Measurements from ENCODE around the gene ZNF22. TPM values are rescaled to one million over a fixed set of nuclear protein-coding genes. Genes with fewer than 3 reads are reported as not detected.

Gene ZNF22
- polyA plus RNA-seq, 1 donor (not counting 4 experiments of a cell fraction or from before 2014, with no cell fraction given), result 9.4 TPM

GRCh38 chr10:45005284-45005683 lies 4.6 kb downstream of the ZNF22 start:
- H3K9me1 ChIP-seq (ENCODE audit: control insufficient read depth, extremely low read depth, insufficient read depth, low read length), result no peaks in the 10 kb centered on the region
- dilution Hi-C loops (cut with MboI; ENCODE audit: extremely low pct_ligation_motif_present, low sequenced_read_pairs), result loop anchor here (25.0 kb wide), 1 partner anchor 232 kb away; no protein-coding TSS in a partner anchor
- no peak overlapping the region for H3K9ac ChIP-seq (ENCODE audit: control insufficient read depth, extremely low read depth, insufficient read depth, low read length)
- peaks cover 8% of the 10 kb centered on the region for H3K4me1 ChIP-seq (ENCODE audit: control insufficient read depth, extremely low read depth, insufficient read depth, low read length)
- no peak overlapping the region for H3K4me2 ChIP-seq (ENCODE audit: control insufficient read depth, extremely low read depth, insufficient read depth, low read depth, low read length)
- DNase-seq (ENCODE audit: low read depth, low spot score) (no peak), FAIRE-seq (no peak)
- H3K4me3 ChIP-seq (ENCODE audit: control insufficient read depth in 2 of 3, extremely low read depth in 1 of 3, insufficient read depth in 2 of 3, low read depth in 1 of 3, low read length in 3 of 3), result no peak overlapping the region
- no peaks in the 10 kb centered on the region for H3K79me2 ChIP-seq (ENCODE audit: control insufficient read depth, insufficient read depth, low read length)
- H3K27ac ChIP-seq (ENCODE audit: control insufficient read depth, insufficient read depth, low read length), result no peak overlapping the region
- H4K20me1 ChIP-seq (ENCODE audit: control insufficient read depth, extremely low read depth, insufficient read depth, low read length), result no peaks in the 10 kb centered on the region
- peaks cover 4 to 12% of the 10 kb centered on the region in 2 experiments for H3K36me3 ChIP-seq (ENCODE audit: control insufficient read depth in 2 of 2, extremely low read depth in 1 of 2, insufficient read depth in 2 of 2, low read length in 2 of 2)
- H2AFZ ChIP-seq (ENCODE audit: control insufficient read depth, low read length), result no peak overlapping the region
- no peaks in the 10 kb centered on the region for H3K27me3 ChIP-seq (ENCODE audit: control insufficient read depth, extremely low read depth, insufficient read depth, low read length)
- no peaks in the 10 kb centered on the region for H3K9me3 ChIP-seq (ENCODE audit: control insufficient read depth, low read depth, low read length)
- TF ChIP-seq EZH2 (IDR thresholded peaks at IDR 0.05; ENCODE audit: low read length) (no peak), CTCF (optimal IDR thresholded peaks at IDR 0.05 in 1 of 3, IDR thresholded peaks at IDR 0.05 in 1 of 3, conservative IDR thresholded peaks at IDR 0.05 in 1 of 3; ENCODE audit: extremely low read depth in 1 of 3, insufficient read depth in 2 of 3, low read length in 3 of 3) (no peak)

- Histone ChIP-seq H3K9me1 (ENCODE audit: control insufficient read depth, extremely low read depth, insufficient read depth, low read length) (no peaks in the 10 kb centered on the region), H4K20me1 (ENCODE audit: control insufficient read depth, extremely low read depth, insufficient read depth, low read length) (no peaks in the 10 kb centered on the region), H2AFZ (ENCODE audit: control insufficient read depth, low read length) (no peak overlapping the region), H3K36me3 (ENCODE audit: control insufficient read depth in 2 of 2, extremely low read depth in 1 of 2, insufficient read depth in 2 of 2, low read length in 2 of 2) (peaks cover 4 to 12% of the 10 kb centered on the region in 2 experiments), H3K4me1 (ENCODE audit: control insufficient read depth, extremely low read depth, insufficient read depth, low read length) (peaks cover 5% of the 10 kb centered on the region), H3K9ac (ENCODE audit: control insufficient read depth, extremely low read depth, insufficient read depth, low read length) (no peak overlapping the region), H3K9me3 (ENCODE audit: control insufficient read depth, low read depth, low read length) (no peaks in the 10 kb centered on the region), H3K4me2 (ENCODE audit: control insufficient read depth, extremely low read depth, insufficient read depth, low read depth, low read length) (no peak overlapping the region), H3K27ac (ENCODE audit: control insufficient read depth, insufficient read depth, low read length) (no peak overlapping the region), H3K27me3 (ENCODE audit: control insufficient read depth, extremely low read depth, insufficient read depth, low read length) (no peaks in the 10 kb centered on the region), H3K79me2 (ENCODE audit: control insufficient read depth, insufficient read depth, low read length) (no peaks in the 10 kb centered on the region), H3K4me3 (ENCODE audit: control insufficient read depth in 2 of 3, extremely low read depth in 1 of 3, insufficient read depth in 2 of 3, low read depth in 1 of 3, low read length in 3 of 3) (no peak overlapping the region)
- no peak for TF ChIP-seq CTCF (optimal IDR thresholded peaks at IDR 0.05 in 1 of 3, IDR thresholded peaks at IDR 0.05 in 1 of 3, conservative IDR thresholded peaks at IDR 0.05 in 1 of 3; ENCODE audit: extremely low read depth in 1 of 3, insufficient read depth in 2 of 3, low read length in 3 of 3)
- no peak for TF ChIP-seq EZH2 (IDR thresholded peaks at IDR 0.05; ENCODE audit: low read length)
- FAIRE-seq, result no peak
- no peak for DNase-seq (ENCODE audit: low read depth, low spot score)
- dilution Hi-C loops (cut with MboI; ENCODE audit: extremely low pct_ligation_motif_present, low sequenced_read_pairs), result loop anchor here (25.0 kb wide), 1 partner anchor 231 kb away; no protein-coding TSS in a partner anchor
Observed at GRCh38 chr10:45006276-45007030, 5.7 kb downstream of the ZNF22 start.
